Loucy (cell line): ENCODE data around the gene NCOR1.
"Not testable (repeated sequence)": the region's sequence is repeated elsewhere in the genome, so short reads cannot be mapped to it uniquely, and the experiment has no call there.

Source experiments
- H2AFZ ChIP-seq: fragments of 200-600 bp; sonication (generic); 2 replicates; pipeline ENCODE4 v1.6.0; 2016; ENCODE audit warnings: antibody characterized with exemption, mild to moderate bottlenecking, low read length, moderate library complexity
- H3F3A ChIP-seq: fragments of 200-600 bp; 2 replicates; pipeline ENCODE4 v1.6.0; 2016; ENCODE audit warnings: antibody characterized with exemption, low read depth, mild to moderate bottlenecking
- H3K27me3 ChIP-seq: fragments of 200-600 bp; sonication (generic); 2 replicates; pipeline ENCODE4 v1.6.1; 2014; ENCODE audit warnings: low read length, mild to moderate bottlenecking; ENCODE audit not compliant: insufficient read depth, poor library complexity, severe bottlenecking
- H3K36me3 ChIP-seq: fragments of 200-600 bp; sonication (generic); 2 replicates; pipeline ENCODE4 v1.6.1; 2016; ENCODE audit warnings: low read length; ENCODE audit not compliant: insufficient read depth
- H3K4me1 ChIP-seq: fragments of 200-600 bp; sonication (generic); 2 replicates; pipeline ENCODE4 v1.5.1; 2014; ENCODE audit warnings: low read length, mild to moderate bottlenecking; ENCODE audit not compliant: insufficient read depth, poor library complexity, severe bottlenecking
- H3K4me2 ChIP-seq: fragments of 200-600 bp; sonication (generic); 2 replicates; pipeline ENCODE4 v1.6.0; 2014; ENCODE audit warnings: antibody characterized with exemption, low read length, low read depth, mild to moderate bottlenecking; ENCODE audit not compliant: poor library complexity, severe bottlenecking
- H3K4me3 ChIP-seq: fragments of 200-600 bp; sonication (generic); 2 replicates; pipeline ENCODE4 v1.5.1; 2014; ENCODE audit warnings: low read length, mild to moderate bottlenecking, mixed read lengths; ENCODE audit not compliant: poor library complexity, severe bottlenecking
- H3K79me2 ChIP-seq: fragments of 200-600 bp; sonication (generic); 2 replicates; pipeline ENCODE4 v1.6.1; 2014; ENCODE audit warnings: low read length; ENCODE audit not compliant: insufficient read depth
- H3K9ac ChIP-seq: fragments of 200-600 bp; sonication (generic); 2 replicates; pipeline ENCODE4 v1.6.0; 2014; ENCODE audit warnings: mild to moderate bottlenecking, low read depth, low read length, moderate library complexity; ENCODE audit not compliant: poor library complexity, severe bottlenecking
- H3K9me2 ChIP-seq: fragments of 200-600 bp; sonication (generic); replicated peaks from 2 replicates; pipeline ENCODE4 v1.6.1; 2016; ENCODE audit warnings: low read depth, low read length, mixed read lengths
- H3K9me3 ChIP-seq: fragments of 200-600 bp; sonication (generic); 2 replicates; pipeline ENCODE4 v1.6.1; 2014; ENCODE audit warnings: mild to moderate bottlenecking, antibody characterized with exemption, low read length, low read depth; ENCODE audit not compliant: insufficient read depth
- H4K20me1 ChIP-seq: fragments of 200-600 bp; sonication (generic); 2 replicates; pipeline ENCODE4 v1.6.0; 2014; ENCODE audit warnings: antibody characterized with exemption, low read length, mild to moderate bottlenecking; ENCODE audit not compliant: insufficient read depth, poor library complexity, severe bottlenecking
- CTCF ChIP-seq: fragments of 200-600 bp; sonication (generic); conservative IDR thresholded peaks from 2 replicates; pipeline ENCODE4 v1.5.1; 2014; ENCODE audit warnings: mild to moderate bottlenecking, antibody characterized with exemption, low read length
- EZH2phosphoT487 ChIP-seq: fragments of 200-600 bp; IDR thresholded peaks from 2 replicates; pipeline ENCODE4 v1.6.1; 2018; ENCODE audit warnings: antibody characterized with exemption, mild to moderate bottlenecking, moderate library complexity, borderline replicate concordance

Gene NCOR1

GRCh38 chr17:16068323-16068722 is 147.0 kb downstream of the NCOR1 start:
- Histone ChIP-seq H3K9ac (no peak overlapping the region), H3K36me3 (peaks cover 95% of the 10 kb centered on the region), H2AFZ (no peak overlapping the region), H3K27me3 (no peaks in the 10 kb centered on the region), H3K4me3 (no peak overlapping the region), H3K9me3 (no peaks in the 10 kb centered on the region), H3K79me2 (no peaks in the 10 kb centered on the region), H3K4me1 (no peaks in the 10 kb centered on the region), H3F3A (no peaks in the 10 kb centered on the region), H3K4me2 (no peak overlapping the region), H4K20me1 (no peaks in the 10 kb centered on the region), H3K9me2 (no peaks in the 10 kb centered on the region)
- TF ChIP-seq EZH2phosphoT487 (no peak), CTCF (no peak)

- Histone ChIP-seq H3K27me3 (no peaks in the 10 kb centered on the region), H3K4me2 (no peak overlapping the region), H3K9me2 (no peaks in the 10 kb centered on the region), H3K79me2 (no peaks in the 10 kb centered on the region), H3F3A (no peaks in the 10 kb centered on the region), H2AFZ (no peak overlapping the region), H3K4me3 (no peak overlapping the region), H3K4me1 (no peaks in the 10 kb centered on the region), H3K9ac (no peak overlapping the region), H3K9me3 (no peaks in the 10 kb centered on the region), H4K20me1 (no peaks in the 10 kb centered on the region), H3K36me3 (peaks cover 95% of the 10 kb centered on the region; the same call in 1 of the 2 replicates)
- TF ChIP-seq CTCF (no peak), EZH2phosphoT487 (no peak)
These were observed 149.2 kb downstream of the NCOR1 start for GRCh38 chr17:16066125-16066524.

- Histone ChIP-seq H3K9me3 (no peaks in the 10 kb centered on the region), H3K4me3 (no peak overlapping the region), H2AFZ (no peak overlapping the region), H3K79me2 (no peaks in the 10 kb centered on the region), H3K4me2 (no peak overlapping the region), H3K4me1 (no peaks in the 10 kb centered on the region), H3K9me2 (no peaks in the 10 kb centered on the region), H3K36me3 (peaks cover 94% of the 10 kb centered on the region; the same call in 1 of the 2 replicates), H3K9ac (no peak overlapping the region), H4K20me1 (no peaks in the 10 kb centered on the region), H3K27me3 (no peaks in the 10 kb centered on the region), H3F3A (no peaks in the 10 kb centered on the region)
- TF ChIP-seq EZH2phosphoT487 (no peak), CTCF (no peak)
These were observed 153.7 kb downstream of the NCOR1 start for GRCh38 chr17:16061631-16062030.

GRCh38 chr17:16055139-16055538 is 160.2 kb downstream of the NCOR1 start:
- H3K4me2 ChIP-seq, H3K27me3 ChIP-seq, H3K4me3 ChIP-seq, H3K9me2 ChIP-seq, H3K9ac ChIP-seq, H3K4me1 ChIP-seq, H3F3A ChIP-seq, H2AFZ ChIP-seq, H3K9me3 ChIP-seq, H4K20me1 ChIP-seq, H3K79me2 ChIP-seq: not testable (repeated sequence)
- peaks cover 74% of the 10 kb centered on the region; the same call in 1 of the 2 replicates for H3K36me3 ChIP-seq
